ENCODE results near the gene CD70. TPM values are rescaled to one million over a fixed set of nuclear protein-coding genes. Genes with fewer than 3 reads are reported as not detected.
"Not testable (repeated sequence)": the region's sequence is repeated elsewhere in the genome, so short reads cannot be mapped to it uniquely, and the experiment has no call there.

CD70 gene
- total and polyA plus RNA-seq, 2 of the 8 experiments (the other 6 are each of a cell fraction or from before 2014, with no cell fraction given): 1.3 to 12.0 TPM

GRCh38 chr19:6608146-6608545 lies 17.2 kb upstream of the CD70 start:
- H4K91ac ChIP-seq (replicated peaks; ENCODE audit: insufficient read length, low read length); H4K5ac ChIP-seq (ENCODE audit: insufficient read length, low read depth, low read length); H3K36me3 ChIP-seq (ENCODE audit: control insufficient read depth in 2 of 4, insufficient read depth in 4 of 4, low read length in 3 of 4); H3K4ac ChIP-seq (replicated peaks; ENCODE audit: insufficient read length, low read depth, low read length); H3K18ac ChIP-seq (ENCODE audit: extremely low read depth, low read length); H3K23ac ChIP-seq (ENCODE audit: insufficient read length); H3K4me2 ChIP-seq (ENCODE audit: insufficient read depth in 1 of 2, low read depth in 2 of 2, low read length in 2 of 2); DNase-seq (ENCODE audit: low read depth in 1 of 2, low spot score in 2 of 2); H3K9ac ChIP-seq (replicated peaks in 1 of 4; ENCODE audit: extremely low read depth in 1 of 4, low read depth in 3 of 4, low read length in 3 of 4); H3K27me3 ChIP-seq (replicated peaks in 1 of 4; ENCODE audit: control insufficient read depth in 3 of 4, extremely low read depth in 1 of 4, insufficient read depth in 3 of 4, low read length in 3 of 4); H2BK20ac ChIP-seq (ENCODE audit: low read length); H3K79me2 ChIP-seq (ENCODE audit: control insufficient read depth in 1 of 2, insufficient read depth in 2 of 2, low read length in 2 of 2); H3K79me1 ChIP-seq (ENCODE audit: low read depth, low read length); H3K4me1 ChIP-seq (replicated peaks in 1 of 4; ENCODE audit: control insufficient read depth in 3 of 4, insufficient read depth in 4 of 4, low read length in 3 of 4); H4K8ac ChIP-seq (ENCODE audit: extremely low read depth, insufficient read depth, low read length); FAIRE-seq; H3K9me3 ChIP-seq (ENCODE audit: insufficient read depth in 2 of 2, low read depth in 1 of 2, low read length in 1 of 2); H2AK5ac ChIP-seq (ENCODE audit: low read depth, low read length); H4K20me1 ChIP-seq (replicated peaks in 1 of 2; ENCODE audit: control insufficient read depth in 1 of 2, insufficient read depth in 2 of 2, low read length in 2 of 2); H2BK5ac ChIP-seq (ENCODE audit: low read depth, low read length); H3K23me2 ChIP-seq (ENCODE audit: low read depth, low read length); H3K27ac ChIP-seq (ENCODE audit: low read depth, low read length); H2BK120ac ChIP-seq (replicated peaks; ENCODE audit: low read depth, low read length); H3K56ac ChIP-seq (replicated peaks; ENCODE audit: insufficient read length, low read depth, low read length); H2BK15ac ChIP-seq (ENCODE audit: low read length); H3K14ac ChIP-seq (ENCODE audit: insufficient read length); POLR2A ChIA-PET (ENCODE audit: partially characterized antibody); H3K4me3 ChIP-seq (ENCODE audit: extremely low read depth in 1 of 4, insufficient read depth in 2 of 4, low read depth in 3 of 4, low read length in 4 of 4); H2AFZ ChIP-seq (ENCODE audit: low read length); H2BK12ac ChIP-seq (ENCODE audit: low read depth, low read length): not testable (repeated sequence)
- CTCF ChIA-PET (ENCODE audit: partially characterized antibody): interaction anchor here (0.9 kb wide), 1 partner anchor 164 kb away, joined by 3 read pairs; the partner anchor contains the start of gene VAV1
- WGBS, 2 experiments (ENCODE audit: extremely low coverage in 1 of 2, insufficient coverage in 1 of 2, insufficient read length in 1 of 2, insufficient replicate concordance in 2 of 2, low coverage in 1 of 2, low lambda C conversion rate in 2 of 2, missing lambda C conversion rate in 1 of 2): 82% methylated on average over 9 of the region's 9 CpGs; no CpG with 5 or more reads in 1 of the 2 experiments
